Measurements from ENCODE around the gene CRIP1. TPM values are rescaled to one million over a fixed set of nuclear protein-coding genes. Genes with fewer than 3 reads are reported as not detected.

The CRIP1 gene
- total and polyA plus RNA-seq, 2 experiments from 2014 or later: 0.80 to 8.4 TPM

GRCh38 chr14:105503935-105504692 lies 17.4 kb downstream of the CRIP1 start:
- Mint-ChIP-seq H3K36me3 (ENCODE audit: low read depth) (no peaks in the 10 kb centered on the region; the same call in 2 of the 3 replicates), H3K4me3 (no peak overlapping the region), H3K27me3 (ENCODE audit: insufficient read depth, low read depth, poor library complexity) (peaks cover 2% of the 10 kb centered on the region), H3K27ac (no peak overlapping the region), H3K9me3 (no peaks in the 10 kb centered on the region; the same call in 1 of the 3 replicates), H3K4me1 (0 out of 3 replicates have a peak, but pooled peaks cover 2% of the 10 kb centered on the region)
- Histone ChIP-seq H3K9me2 (ENCODE audit: insufficient read depth) (no peaks in the 10 kb centered on the region), H3K4me3 (no peak overlapping the region), H3K79me2 (replicated peaks; ENCODE audit: insufficient read depth) (no peaks in the 10 kb centered on the region), H3K27me3 (ENCODE audit: insufficient read depth) (no peaks in the 10 kb centered on the region), H4K20me1 (replicated peaks; ENCODE audit: insufficient read depth) (no peaks in the 10 kb centered on the region), H3F3A (replicated peaks; ENCODE audit: low read depth) (no peaks in the 10 kb centered on the region), H3K4me1 (ENCODE audit: insufficient read depth) (no peaks in the 10 kb centered on the region), H2AFZ (no peak overlapping the region), H3K36me3 (ENCODE audit: insufficient read depth) (no peaks in the 10 kb centered on the region), H3K4me2 (no peak overlapping the region), H3K27ac (ENCODE audit: low read depth) (no peak overlapping the region)
- no peak for ATAC-seq
- DNase-seq (ENCODE audit: low spot score): no peak
- TF ChIP-seq REST (IDR thresholded peaks at IDR 0.05; ENCODE audit: unreplicated experiment) (no peak), EZH2phosphoT487 (IDR thresholded peaks at IDR 0.05; ENCODE audit: unreplicated experiment) (no peak), ZNF114 (CRISPR knock-in tag; IDR thresholded peaks at IDR 0.05) (no peak), STAT1 (IDR thresholded peaks at IDR 0.05; ENCODE audit: unreplicated experiment) (no peak), ZNF462 (CRISPR knock-in tag; IDR thresholded peaks at IDR 0.05) (no peak), NANOG (IDR thresholded peaks at IDR 0.05; ENCODE audit: borderline replicate concordance) (no peak), ZNF331 (CRISPR knock-in tag; IDR thresholded peaks at IDR 0.05; ENCODE audit: low read depth) (no peak)

All from GM23338 (cell line).